Thoracic aorta (tissue), 2 donors: Measurements from ENCODE around the gene PANK1. TPM values are rescaled to one million over a fixed set of nuclear protein-coding genes. Genes with fewer than 3 reads are reported as not detected.

Experiments used
- ATAC-seq: fragments of 150-250 bp; one replicate; pipeline ENCODE4 v1.8.0; 2017; ENCODE audit warnings: low read depth; ENCODE audit not compliant: insufficient number of reproducible peaks, low FRiP score
- DNase-seq: peaks from one replicate; pipeline ENCODE4 v3.0.0-alpha.2; 2020; ENCODE audit warnings: low spot score
- H3K27ac ChIP-seq, 2 donors: fragments of 200-600 bp; sonication (generic); 1 replicate in 1 of 2; 2 replicates in 1 of 2; pipeline ENCODE4 v1.5.1; 2016; ENCODE audit warnings: mild to moderate bottlenecking in 2 of 2, moderate library complexity in 2 of 2
- H3K27me3 ChIP-seq: fragments of 200-600 bp; sonication (generic); replicated peaks from 2 replicates; pipeline ENCODE4 v1.6.0; 2016; ENCODE audit warnings: mild to moderate bottlenecking; ENCODE audit not compliant: insufficient read depth
- H3K36me3 ChIP-seq: fragments of 200-600 bp; sonication (generic); one replicate; pipeline ENCODE4 v1.5.1; 2016
- H3K4me1 ChIP-seq, 2 donors: fragments of 200-600 bp; sonication (generic); 1 replicate in 1 of 2; 2 replicates in 1 of 2; pipeline versions ENCODE4 v1.5.1 to v1.6.0; 2016; ENCODE audit warnings: low read depth in 2 of 2, mild to moderate bottlenecking in 1 of 2; ENCODE audit not compliant: control insufficient read depth in 1 of 2
- H3K4me3 ChIP-seq: fragments of 200-600 bp; sonication (generic); 2 replicates; pipeline ENCODE4 v1.5.1; 2016; ENCODE audit warnings: mild to moderate bottlenecking
- H3K9me3 ChIP-seq: fragments of 200-600 bp; sonication (generic); 2 replicates; pipeline ENCODE4 v1.5.1; 2016
- CTCF ChIP-seq: fragments of 200-600 bp; sonication (generic); IDR thresholded peaks from one replicate; pipeline ENCODE4 v1.5.1; 2019; ENCODE audit warnings: antibody characterized with exemption
- total RNA-seq, 2 donors: library from RNA; depleted of rRNA; stranded (reverse); fragments of >200 nt; gene quantifications; one replicate each; pipeline versions ENCODE4 v1.1.0 to v1.2.3, GENCODE V29; 2016

PANK1 gene
- total RNA-seq, 2 donors from 2014 or later: 0.95 to 5.5 TPM

GRCh38 chr10:89634637-89635036, 10.4 kb downstream of the PANK1 start:
- H3K9me3 ChIP-seq: no peaks in the 10 kb centered on the region
- no peak overlapping the region for H3K4me3 ChIP-seq
- H3K27ac ChIP-seq: no peak overlapping the region
- no peaks in the 10 kb centered on the region for H3K4me1 ChIP-seq
- no peaks in the 10 kb centered on the region for H3K36me3 ChIP-seq
- DNase-seq (no peak), ATAC-seq (no peak)
- TF ChIP-seq CTCF: no peak
- no peaks in the 10 kb centered on the region for H3K27me3 ChIP-seq

- no peak overlapping the region for H3K27ac ChIP-seq
- no peaks in the 10 kb centered on the region for H3K36me3 ChIP-seq
- no peaks in the 10 kb centered on the region for H3K27me3 ChIP-seq
- no peak for DNase-seq
- H3K4me1 ChIP-seq: no peaks in the 10 kb centered on the region
- H3K9me3 ChIP-seq: no peaks in the 10 kb centered on the region
- no peak for TF ChIP-seq CTCF
- no peak overlapping the region for H3K4me3 ChIP-seq
- no peak for ATAC-seq
These were observed 11.6 kb downstream of the PANK1 start for GRCh38 chr10:89633484-89633883.

GRCh38 chr10:89632824-89633223, 12.2 kb downstream of the PANK1 start:
- no peaks in the 10 kb centered on the region for H3K9me3 ChIP-seq
- H3K4me1 ChIP-seq: no peaks in the 10 kb centered on the region
- H3K27ac ChIP-seq: no peak overlapping the region
- no peak for TF ChIP-seq CTCF
- no peak for DNase-seq
- no peaks in the 10 kb centered on the region for H3K36me3 ChIP-seq
- no peak for ATAC-seq
- H3K4me3 ChIP-seq: no peak overlapping the region
- H3K27me3 ChIP-seq: no peaks in the 10 kb centered on the region

- H3K4me1 ChIP-seq: no peaks in the 10 kb centered on the region
- DNase-seq (no peak), ATAC-seq (no peak)
- no peaks in the 10 kb centered on the region for H3K27me3 ChIP-seq
- H3K27ac ChIP-seq: no peak overlapping the region
- no peaks in the 10 kb centered on the region for H3K9me3 ChIP-seq
- no peaks in the 10 kb centered on the region for H3K36me3 ChIP-seq
- TF ChIP-seq CTCF: no peak
- H3K4me3 ChIP-seq: no peak overlapping the region
These were observed 17.2 kb downstream of the PANK1 start for GRCh38 chr10:89627830-89628229.

GRCh38 chr10:89625041-89625765, 19.8 kb downstream of the PANK1 start:
- ATAC-seq (no peak), DNase-seq (no peak)
- Histone ChIP-seq H3K4me1 (no peaks in the 10 kb centered on the region), H3K27ac (no peak overlapping the region), H3K36me3 (no peaks in the 10 kb centered on the region), H3K9me3 (peaks cover 9% of the 10 kb centered on the region), H3K4me3 (no peak overlapping the region), H3K27me3 (no peaks in the 10 kb centered on the region)
- no peak for TF ChIP-seq CTCF
